ENCODE measurements around the gene ADAMTSL4. TPM values are rescaled to one million over a fixed set of nuclear protein-coding genes. Genes with fewer than 3 reads are reported as not detected.
"Not testable (repeated sequence)": the region's sequence is repeated elsewhere in the genome, so short reads cannot be mapped to it uniquely, and the experiment has no call there.

ADAMTSL4 gene
- total RNA-seq, 1 donor from 2014 or later: 48.2 TPM

DNA sequence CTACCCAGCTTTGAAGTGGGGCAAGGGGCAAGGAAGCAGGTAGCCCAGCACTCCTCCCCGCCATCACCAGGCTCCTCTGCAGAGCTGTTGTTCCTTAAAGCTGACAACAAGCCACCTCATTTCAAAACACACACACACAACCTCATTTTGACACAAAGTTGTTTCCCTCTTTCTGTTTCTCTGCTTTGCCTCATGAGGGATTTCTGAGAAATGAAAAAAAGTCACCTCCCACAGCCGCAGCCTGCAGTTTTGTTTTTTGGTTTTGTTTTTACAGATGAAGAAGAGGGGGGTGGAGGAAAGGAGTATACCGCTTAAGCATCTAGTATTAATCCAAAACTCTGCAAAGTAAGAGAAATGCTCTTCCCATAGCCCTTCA is 18.1 kb downstream of the ADAMTSL4 start:
- DNase-seq (ENCODE audit: low spot score): no peak

DNA sequence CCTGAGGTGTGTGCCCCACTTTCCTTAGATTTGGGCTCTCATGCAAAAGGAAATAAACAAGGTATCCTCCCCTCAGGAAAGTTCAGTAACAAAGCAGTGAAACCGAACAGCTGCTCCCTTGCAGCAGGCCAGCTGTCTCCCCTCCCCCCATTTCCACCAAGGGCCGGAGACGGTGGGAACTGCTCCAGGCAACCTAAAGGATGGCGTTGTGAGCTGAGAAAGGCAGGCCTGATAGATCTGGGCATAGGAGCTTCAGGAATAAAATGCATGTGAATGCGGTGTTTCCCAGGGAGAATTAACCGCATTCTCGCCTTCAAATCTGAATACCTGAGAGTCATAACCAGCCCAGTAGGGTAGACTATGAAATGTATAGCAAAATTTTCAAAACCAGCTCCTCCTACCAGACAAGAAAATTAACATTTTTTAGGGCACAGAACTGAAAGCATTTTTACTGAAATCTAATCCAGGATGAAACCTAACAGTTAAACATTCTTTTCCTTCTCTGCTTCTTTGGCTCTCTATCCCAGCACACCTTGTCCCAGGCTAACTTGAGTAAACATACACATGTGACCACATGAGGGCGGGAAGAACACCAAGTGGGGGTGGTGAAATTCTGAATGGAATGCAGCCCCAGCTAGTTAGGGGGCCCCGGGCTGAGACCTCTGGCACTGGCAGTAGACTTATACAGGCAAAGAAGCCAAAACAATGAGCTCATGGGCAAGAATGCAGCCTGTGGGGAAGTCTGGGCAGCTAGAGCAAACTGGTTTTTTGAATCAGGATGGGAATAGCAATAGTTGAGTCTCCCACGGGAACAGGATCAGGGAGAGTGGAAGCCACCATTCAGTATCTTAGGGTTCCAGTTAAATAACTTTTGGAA is 18.7 kb downstream of the ADAMTSL4 start:
- DNase-seq (ENCODE audit: low spot score): peak; percentile 93

DNA sequence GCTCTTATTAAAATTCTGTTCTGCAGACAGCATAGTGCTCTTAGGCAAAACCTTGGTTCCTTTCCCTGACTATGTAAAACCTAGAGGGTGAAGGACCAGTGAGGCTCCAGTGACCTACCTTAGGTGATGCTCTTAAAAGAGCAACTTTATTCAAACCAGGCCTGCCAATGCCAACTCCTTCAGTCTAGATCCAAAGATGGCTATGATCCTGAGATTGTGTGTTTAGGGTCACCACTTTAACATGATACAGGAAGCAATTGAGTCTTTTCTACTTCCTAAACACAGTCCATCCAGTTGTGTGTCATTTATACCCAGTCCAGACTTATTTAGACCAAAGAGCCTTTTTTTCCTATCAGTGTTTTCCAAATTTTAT is 19.4 kb downstream of the ADAMTSL4 start:
- DNase-seq (ENCODE audit: low spot score): no peak

DNA sequence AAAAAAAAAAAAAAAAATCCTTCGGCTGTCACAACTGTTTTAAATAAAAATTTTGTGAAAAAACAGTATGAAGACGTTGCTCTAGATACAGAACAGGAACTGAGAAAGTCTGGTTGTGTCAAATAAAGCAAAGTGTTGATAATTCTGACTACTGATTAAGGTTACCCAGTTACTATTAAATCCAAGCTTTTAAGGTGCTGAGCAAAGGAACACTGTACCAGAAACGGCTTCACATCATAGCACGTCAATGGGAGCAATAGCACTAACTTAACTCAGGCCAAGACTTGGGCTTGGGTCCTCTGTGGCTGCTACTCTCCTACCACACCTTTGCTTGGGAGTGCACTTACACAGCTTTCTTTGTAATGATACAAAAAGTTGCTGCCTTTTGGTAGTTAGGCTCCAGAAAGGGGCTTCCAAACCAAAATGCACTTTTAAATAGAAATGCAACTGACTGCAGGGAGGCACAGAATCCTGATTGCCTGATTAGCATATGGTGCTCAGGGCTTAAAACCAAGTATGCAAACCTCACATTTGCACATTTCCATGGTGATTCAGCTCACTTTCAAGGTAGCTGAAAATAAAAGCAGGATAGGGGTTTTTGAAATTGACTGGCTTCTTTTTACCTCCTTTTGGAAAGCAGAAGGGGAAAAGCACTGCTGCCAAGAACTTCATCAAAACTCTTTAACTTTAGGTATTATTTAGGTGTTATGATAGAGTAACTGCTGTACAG is 23.9 kb downstream of the ADAMTSL4 start:
- DNase-seq (ENCODE audit: low spot score): no peak

DNA sequence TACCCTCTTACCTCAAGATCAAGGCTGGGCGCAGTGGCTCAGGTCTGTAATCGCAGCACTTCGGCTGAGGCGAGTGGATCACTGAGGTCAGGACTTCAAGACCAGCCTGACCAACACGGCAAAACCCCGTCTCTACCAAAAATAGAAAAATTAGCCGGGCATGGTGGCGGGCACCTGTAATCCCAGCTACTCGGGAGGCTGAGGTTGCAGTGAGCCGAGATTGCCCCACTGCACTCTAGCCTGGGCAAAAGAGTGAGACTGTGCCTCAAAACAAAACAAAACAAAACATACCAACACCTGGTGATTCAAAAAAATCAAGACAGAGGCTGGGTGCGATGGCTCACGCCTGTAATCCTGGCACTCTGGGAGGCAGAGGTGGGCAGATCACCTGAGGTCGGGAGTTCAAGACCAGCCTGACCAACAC is 24.5 kb downstream of the ADAMTSL4 start:
- not testable (repeated sequence) for DNase-seq (ENCODE audit: low spot score)

DNA sequence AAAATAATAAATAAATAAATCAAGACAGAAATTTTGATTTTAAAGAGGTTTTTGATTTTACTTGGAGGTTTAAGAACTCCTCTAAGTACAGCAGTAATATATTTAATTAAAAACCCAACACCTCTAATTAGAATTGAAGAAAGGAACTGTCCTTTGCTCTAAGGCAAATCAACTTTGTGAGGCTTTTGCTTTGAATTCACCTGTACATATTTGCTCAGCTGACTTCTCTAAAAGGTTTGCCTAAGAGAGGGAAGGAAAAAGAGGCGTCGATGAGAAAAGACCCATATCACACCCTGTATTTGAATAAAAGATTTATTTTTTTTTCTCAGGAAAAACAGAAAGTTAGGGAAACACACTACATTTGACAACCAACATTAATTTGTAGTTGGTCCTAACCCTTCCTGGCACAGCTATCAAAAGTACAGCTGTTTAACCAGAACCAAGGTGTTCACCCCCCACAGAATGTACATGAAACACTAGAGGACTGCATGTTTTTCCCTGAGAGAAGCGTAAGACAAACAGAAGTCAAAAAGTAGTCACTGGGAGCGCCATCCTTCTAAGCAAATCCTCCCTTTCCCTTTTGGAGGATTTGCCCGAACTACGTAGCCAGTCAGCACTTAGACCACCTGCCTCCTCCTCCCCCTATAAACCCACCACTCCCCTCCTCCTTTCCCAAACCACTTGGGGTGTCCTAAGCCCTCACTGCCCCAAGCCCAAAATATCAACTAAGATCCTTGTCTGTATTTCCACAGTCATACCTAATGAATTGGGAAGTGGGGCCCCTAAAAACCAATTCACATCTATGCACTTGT is 25.3 kb downstream of the ADAMTSL4 start:
- no peak for DNase-seq (ENCODE audit: low spot score)

DNA sequence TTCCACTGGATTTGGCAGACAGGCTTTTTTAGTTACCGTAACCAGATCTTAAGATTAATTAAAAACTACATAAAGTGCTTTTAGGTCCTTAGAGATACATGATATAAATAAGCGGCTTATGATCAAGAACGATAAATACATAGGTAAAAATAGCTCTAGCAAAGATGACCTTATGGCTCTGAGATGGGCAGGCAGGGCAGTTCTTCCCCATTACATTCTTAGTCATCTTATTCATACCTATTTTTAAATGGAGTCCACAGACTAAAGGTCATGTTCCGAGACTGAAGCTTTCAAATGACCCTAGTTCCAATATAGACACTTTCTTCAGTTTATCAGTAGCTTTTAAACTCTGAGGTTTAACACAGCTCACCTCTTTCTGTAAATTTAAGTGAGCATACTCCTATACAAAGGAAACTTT is 25.9 kb downstream of the ADAMTSL4 start:
- DNase-seq (ENCODE audit: low spot score): no peak

DNA sequence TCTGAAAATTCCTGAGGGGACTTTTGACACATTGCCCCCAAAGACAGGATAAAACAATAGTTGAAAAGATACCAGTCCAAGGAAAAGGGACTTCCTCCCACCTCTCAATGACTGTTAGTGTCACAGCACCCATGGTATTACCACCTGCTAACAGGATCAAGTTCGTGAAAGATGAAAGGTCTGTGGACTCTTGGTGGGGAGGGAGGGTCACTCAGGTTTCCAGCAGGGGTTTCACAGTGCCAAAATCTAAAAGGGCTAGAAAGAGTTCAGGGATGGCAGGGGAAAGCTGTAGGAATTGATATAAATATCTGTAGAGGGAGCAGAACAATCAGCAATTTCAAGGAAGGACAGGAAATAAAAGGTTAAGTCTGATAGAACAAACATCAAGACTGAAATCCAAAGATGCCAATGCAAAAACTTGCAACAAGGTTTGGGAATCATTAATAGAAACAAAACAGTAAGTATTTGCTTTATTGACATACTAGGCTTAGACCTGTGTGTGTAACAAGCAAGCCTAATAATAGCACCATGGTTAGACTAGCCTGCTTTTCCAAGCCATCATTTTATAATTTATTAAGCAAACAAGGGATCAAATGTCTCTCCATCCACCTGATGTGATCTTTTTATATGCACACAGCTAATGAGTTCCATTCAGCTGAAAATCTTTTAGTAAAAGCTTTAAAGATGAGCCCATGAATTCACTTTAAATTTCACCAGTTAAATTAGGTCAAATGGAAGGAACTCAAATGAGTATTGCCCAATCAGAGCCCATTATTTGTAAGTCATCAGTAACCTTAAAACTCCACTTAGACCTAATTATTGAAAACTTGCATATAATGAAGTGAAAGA is 26.5 kb downstream of the ADAMTSL4 start:
- no peak for DNase-seq (ENCODE audit: low spot score)

DNA sequence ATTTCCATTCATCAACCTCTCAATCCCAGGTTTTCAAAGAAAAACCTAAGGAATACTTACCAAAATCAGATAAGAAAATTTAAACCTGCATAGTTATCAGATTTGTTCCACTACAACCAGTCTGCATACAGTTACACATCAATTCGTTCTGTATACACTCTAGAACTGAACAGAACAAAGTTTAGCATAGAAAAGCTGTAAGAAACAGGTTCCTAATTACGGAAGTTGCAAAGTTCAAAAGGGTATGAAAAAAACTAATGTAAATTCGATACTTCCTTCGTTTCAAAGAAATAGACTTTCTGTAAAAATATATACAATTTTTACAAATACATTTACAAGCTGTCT is 27.1 kb downstream of the ADAMTSL4 start:
- no peak for DNase-seq (ENCODE audit: low spot score)

DNA sequence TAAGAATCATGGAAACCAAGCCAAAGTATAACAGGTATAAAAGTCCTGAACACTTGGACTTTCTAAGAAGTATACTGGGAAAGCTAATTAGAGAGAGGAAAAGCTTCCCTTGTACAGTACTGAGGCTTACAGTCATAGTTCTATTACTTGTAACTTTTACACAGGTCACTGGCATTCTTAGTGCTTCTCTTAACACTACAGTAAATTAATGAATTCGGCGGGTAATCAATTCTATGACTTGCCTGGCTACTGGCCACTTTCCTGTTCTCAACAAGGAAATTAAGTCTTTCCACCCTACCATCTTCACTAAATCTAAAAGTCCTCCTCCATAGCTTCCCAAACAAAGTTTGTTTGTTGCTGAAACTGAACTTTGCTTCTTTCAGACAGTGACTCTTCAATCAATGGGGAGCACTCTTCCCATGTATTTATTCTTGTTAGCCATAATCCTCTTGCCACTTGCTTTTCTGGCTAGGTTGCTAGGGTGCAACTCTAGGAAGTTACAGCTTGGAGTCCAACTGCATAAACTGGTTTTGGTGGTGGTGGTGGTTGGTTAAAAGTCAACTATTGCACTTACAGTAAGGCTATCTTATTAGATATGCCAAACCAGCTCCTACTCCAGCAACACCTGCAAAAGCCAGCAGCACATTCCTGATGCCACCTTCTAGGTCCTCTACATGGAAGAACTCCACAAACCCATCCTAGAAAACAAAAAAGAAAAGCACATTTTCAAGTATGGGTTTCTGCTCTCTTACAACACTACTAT is 27.8 kb downstream of the ADAMTSL4 start:
- DNase-seq (ENCODE audit: low spot score): no peak

DNA sequence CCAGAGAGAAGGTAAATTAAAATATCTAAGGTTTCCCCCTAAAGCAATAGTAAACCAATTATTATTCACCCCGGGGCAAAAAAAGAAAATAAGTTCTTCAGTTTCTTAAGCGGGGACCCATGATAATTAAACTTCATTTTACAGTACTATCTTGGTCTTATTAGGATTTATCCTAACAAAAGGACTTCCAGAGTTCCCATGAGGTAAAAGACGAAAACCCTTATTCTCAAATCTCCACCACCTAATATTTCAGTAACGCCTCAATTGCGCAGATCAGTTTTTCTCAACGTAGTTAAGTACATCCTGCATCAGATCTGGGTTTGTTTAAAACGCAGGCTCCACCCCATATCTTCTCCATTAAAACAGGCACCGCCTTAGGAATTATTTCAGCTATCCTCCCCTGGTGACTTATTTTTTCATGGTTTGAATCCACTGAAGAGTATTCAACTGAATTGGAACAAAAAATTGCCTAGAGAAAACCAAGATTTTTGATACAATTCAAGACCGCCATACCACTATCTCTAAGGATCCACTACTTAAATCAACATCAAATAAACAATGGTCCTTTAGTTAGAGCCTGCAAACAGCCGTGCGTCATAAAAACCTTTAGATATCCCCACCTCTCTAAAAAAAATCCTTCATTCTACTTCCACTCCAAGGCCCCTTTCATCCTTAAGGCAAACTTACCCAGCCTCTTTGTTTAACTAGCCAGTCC is 28.5 kb downstream of the ADAMTSL4 start:
- DNase-seq (ENCODE audit: low spot score): no peak

DNA sequence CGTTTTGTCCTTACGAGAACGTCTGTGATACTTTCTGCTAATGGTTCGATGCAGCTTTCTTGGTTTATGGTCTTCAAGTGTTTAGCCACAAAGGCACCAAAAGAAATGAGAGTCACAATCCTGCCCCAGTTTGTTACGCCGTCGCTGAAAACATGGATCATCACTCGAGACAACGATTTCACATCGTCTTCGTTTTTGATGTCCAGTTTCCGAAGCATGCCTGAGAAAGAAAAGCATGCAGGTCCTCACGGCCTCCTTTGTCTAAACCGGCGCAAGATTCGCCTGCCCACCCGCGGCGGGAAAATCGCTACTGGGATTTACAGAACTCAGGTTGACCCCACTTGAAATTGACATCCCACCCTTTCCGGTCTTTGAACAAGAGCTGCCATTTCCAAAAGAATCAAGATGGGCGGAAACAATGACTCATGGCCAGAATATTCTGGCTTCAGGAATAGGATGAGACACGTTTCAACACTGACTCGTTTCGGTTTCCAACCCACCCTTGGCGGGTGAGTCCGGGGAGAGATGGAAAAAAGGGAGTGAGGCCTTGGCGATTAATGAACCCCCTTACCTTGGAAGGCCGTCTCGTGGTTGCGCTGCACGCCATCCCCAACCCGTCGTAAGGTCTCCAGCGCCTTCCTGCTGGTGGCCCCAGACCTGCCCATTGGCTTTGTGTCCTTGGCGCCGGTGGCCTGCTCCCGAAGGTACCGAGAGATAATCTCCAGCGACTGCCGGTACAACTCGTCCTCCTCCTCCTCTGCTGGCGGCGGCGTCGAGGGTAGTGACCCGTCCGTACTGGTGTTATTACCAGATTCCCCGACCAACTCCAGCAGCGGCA is 29.3 kb downstream of the ADAMTSL4 start:
- DNase-seq (ENCODE audit: low spot score): peak; percentile 81

DNA sequence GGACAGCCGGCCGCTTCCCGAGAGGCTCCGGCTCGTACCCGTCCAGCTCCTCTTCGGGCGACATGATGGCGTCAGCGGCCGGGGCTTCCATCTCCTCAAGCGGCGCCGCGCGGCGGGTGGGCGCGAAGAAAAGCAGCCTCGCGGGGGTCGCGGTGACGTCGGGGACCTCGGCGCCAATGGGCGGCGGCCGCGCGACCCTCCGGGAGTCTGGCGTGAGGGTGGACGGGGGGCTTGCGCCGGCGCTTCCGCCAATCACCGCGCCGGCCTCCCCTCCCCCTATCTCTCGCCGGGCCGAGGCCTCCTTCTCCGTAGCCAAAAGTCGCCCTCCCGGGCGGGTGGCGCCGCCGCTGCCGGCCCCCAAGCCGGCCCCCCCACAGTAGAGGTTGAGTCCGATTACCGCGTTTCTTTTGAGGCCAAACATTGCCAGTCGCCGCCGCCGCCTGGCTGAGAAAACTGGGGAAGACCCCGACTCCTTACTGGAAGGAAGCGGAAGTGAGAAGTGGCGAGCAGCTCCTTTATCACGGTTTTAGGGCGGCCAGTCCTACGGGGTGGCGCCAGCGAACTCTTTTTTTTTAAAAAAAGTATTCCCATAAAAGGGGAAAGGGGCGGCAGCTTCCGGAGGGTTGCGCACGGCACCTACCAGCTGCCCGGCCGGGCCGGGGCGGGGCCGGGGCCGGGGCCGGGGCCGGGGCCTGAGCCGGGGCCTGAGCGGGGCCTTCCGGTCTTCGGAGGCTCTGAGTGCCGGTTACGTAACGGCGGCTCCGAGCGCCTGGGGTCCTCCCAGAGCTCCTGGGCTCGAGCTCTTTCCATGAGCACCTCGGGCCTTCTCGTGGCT is 30.1 kb downstream of the ADAMTSL4 start, which contains the start of gene MCL1:
TSS of gene MCL1 (minus strand) at position 501 of the 835 bp plus-strand sequence. CDS start at position 421, 80 bp downstream.
- peak; percentile 95 for DNase-seq (ENCODE audit: low spot score)

DNA sequence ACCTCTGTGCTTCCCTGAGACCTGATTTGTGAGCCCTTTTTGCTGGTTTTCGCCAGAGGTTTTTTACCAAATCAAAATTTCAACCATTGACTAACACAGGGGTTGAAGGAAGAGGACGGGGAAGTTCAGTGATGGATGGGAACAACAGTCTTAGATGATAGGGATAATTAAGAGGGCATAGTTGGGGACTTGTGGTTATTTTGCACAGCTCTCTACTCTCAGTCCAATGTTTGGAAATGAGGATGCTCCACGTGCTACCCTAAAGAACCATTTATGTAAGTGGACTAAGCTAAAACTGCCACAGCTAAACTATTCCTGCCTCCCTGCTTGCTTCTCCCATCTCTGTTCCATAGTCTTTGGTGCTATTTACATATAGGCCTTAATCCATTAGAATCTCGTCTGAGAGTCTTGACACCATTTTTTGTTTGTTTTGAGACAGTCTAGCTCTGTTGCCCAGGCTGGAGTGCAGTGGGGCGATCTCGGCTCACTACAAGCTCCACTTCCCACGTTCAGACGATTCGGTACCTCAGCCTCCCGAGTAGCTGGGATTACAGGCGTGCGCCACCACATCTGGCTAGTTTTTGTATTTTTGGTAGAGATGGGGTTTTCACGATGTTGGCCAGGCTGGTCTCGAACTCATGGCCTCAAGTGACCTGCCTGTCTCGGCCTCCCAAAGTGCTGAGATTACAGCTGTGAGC is 30.9 kb downstream of the ADAMTSL4 start:
- DNase-seq (ENCODE audit: low spot score): no peak

DNA sequence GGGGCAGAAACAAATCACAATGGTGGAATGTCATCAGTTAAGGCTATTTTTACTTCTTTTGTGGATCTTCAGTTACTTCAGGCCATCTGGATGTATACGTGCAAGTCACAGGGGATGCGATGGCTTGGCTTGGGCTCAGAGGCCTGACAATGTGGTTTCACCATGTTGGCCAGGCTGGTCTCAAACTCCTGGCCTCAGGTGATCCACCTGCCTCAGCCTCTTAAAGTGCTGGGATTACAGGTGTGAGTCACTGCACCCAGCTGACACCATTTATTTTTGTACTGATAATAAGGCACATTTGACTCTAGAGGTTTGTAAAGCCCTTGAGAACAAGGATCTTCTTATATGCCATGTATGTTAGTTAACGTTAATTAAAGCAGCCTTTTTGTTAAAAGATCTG is 31.8 kb downstream of the ADAMTSL4 start:
- DNase-seq (ENCODE audit: low spot score): not testable (repeated sequence)

DNA sequence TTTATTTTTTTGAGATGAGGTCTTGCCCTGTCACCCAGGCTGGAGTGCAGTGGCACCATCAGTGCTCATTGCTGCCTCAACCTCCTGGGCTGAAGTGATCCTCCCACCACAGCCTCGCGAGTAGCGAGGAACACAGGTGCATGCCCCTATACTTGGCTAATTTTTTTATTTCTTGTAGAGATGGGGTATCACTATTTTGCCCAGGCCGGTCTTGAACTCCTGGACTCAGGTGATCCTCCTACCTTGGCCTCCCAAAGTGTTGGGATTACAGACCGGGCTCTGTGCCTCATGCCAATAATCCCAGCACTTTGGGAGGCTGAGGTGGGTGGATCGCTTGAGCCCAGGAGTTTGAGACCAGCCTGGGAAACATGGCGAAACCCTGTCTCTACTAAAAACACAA is 32.2 kb downstream of the ADAMTSL4 start:
- not testable (repeated sequence) for DNase-seq (ENCODE audit: low spot score)

DNA sequence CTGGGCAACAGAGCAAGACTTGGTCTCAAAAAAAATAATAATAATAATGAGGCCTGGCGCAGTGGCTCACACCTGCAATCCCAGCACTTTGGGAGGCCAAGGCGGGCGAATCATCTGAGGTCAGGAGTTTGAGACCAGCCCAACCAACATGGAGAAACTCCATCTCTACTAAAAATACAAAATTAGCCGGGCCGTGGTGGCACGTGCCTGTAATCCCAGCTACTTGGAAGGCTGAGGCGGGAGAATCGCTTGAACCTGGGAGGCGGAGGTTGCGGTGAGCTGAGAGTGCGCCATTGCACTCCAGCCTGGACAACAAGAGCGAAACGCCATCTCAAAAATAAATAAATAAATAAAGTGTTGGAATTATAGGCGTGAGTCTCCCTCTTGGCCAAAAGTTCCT is 32.8 kb downstream of the ADAMTSL4 start:
- DNase-seq (ENCODE audit: low spot score): not testable (repeated sequence)

All from ureter (tissue), 1 donor.